ENCODE data around the gene BRAP. TPM values are rescaled to one million over a fixed set of nuclear protein-coding genes. Genes with fewer than 3 reads are reported as not detected.
A peak's percentile ranks its signal among the peaks of the same experiment; 100 is the strongest.

The BRAP gene
- total and polyA plus RNA-seq, 7 donors: 13.5 to 34.6 (median 19.6) TPM

DNA sequence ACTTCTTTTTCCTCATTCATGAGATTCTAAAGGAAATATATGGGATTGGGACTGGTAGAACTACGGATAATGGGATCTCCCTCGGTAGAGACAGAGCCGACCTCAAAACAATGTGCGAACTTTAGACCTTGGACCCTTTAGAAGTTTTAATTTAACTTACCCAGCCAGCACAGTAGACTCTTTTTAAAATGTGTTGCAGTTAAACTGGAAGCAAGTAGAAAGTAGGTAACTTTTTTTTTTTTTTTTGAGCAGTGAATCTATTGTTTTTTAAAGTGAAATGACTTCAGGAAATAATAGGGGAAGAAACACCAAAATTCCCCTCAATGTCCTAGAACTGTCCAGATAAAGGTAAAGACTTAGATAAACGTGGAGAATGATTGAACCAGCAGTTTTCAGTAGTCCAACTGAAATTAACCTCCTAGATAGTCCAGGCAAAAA is 85.5 kb downstream of the BRAP start:
- H3K27me3 ChIP-seq (ENCODE audit: insufficient read depth in 3 of 3, low read length in 2 of 3): no peaks in the 10 kb centered on the region
- H3K27ac ChIP-seq: peak overlapping the region; percentile 96
- TF ChIP-seq, protein P1, sequence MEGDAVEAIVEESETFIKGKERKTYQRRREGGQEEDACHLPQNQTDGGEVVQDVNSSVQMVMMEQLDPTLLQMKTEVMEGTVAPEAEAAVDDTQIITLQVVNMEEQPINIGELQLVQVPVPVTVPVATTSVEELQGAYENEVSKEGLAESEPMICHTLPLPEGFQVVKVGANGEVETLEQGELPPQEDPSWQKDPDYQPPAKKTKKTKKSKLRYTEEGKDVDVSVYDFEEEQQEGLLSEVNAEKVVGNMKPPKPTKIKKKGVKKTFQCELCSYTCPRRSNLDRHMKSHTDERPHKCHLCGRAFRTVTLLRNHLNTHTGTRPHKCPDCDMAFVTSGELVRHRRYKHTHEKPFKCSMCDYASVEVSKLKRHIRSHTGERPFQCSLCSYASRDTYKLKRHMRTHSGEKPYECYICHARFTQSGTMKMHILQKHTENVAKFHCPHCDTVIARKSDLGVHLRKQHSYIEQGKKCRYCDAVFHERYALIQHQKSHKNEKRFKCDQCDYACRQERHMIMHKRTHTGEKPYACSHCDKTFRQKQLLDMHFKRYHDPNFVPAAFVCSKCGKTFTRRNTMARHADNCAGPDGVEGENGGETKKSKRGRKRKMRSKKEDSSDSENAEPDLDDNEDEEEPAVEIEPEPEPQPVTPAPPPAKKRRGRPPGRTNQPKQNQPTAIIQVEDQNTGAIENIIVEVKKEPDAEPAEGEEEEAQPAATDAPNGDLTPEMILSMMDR (IDR thresholded peaks at IDR 0.05): no peak
- intact Hi-C loops (cut with DNase I): no loop called here
- ATAC-seq: no peak
- H3K36me3 ChIP-seq (ENCODE audit: insufficient read depth in 1 of 2, low read depth in 1 of 2): no peaks in the 10 kb centered on the region
- peaks cover 23% of the 10 kb centered on the region for H3K4me1 ChIP-seq
- no peak for DNase-seq
- peak overlapping the region; percentile 85 for H3K4me3 ChIP-seq
- WGBS, 3 donors: 9 to 11% (median 10%) methylated on average over 5 of the region's 5 CpGs
- H3K9me3 ChIP-seq: no peaks in the 10 kb centered on the region

DNA sequence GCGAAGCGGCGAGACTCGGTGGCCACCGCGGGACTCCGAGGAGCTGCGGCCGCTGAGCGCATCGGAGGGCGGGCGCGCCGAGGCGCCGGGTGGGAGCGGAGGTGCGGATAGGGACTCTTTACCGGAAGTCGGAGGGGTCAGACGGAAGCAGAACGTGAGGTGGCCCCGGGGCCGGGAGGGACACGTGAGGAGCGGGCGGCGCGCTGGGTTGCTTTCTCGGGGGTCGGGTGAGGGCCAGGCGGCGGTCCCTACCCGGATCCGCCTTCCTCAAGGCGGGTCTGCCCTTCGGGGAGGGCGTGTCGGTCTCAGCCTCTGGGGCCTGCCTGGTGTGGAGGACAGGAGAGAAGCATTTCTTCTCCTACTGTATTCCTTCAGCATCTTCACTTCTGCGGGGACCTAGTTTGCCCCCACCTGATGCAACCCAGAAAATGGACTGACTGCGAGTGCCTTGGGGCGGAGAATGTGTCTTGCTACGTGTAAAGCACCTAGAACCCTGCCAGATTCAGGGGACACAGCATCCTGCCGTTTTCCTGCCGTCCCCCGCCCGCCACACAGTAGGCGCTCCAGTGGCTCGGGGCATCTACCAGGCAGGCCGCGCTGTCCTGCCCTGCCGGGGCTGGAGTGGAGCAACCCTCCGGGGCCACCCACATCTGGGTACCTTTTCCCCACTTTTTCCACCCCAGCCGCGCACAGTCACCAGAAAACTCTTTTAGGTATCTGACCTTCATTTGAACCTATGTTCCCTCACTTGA is 86.1 kb downstream of the BRAP start:
- Histone ChIP-seq H3K27ac (peak overlapping the region; percentile 96), H3K9me3 (no peaks in the 10 kb centered on the region), H3K4me3 (peak overlapping the region; percentile 85), H3K27me3 (ENCODE audit: insufficient read depth in 3 of 3, low read length in 2 of 3) (no peaks in the 10 kb centered on the region), H3K36me3 (ENCODE audit: insufficient read depth in 1 of 2, low read depth in 1 of 2) (no peaks in the 10 kb centered on the region), H3K4me1 (peaks cover 29% of the 10 kb centered on the region)
- intact Hi-C loops (cut with DNase I): loop anchor here in 1 of 2 donors (1.0 to 5.0 kb wide), 2 partner anchors 37 kb away; no protein-coding TSS in a partner anchor
- DNase-seq (peak; percentile 93 to 96), ATAC-seq (peak; percentile 89 to 91 (median 90))
- TF ChIP-seq, protein P1 (IDR thresholded peaks at IDR 0.05): no peak
- 0 to 1% (median 0%) methylated on average over 35 to 56 of the region's 56 CpGs for WGBS, 3 donors

DNA sequence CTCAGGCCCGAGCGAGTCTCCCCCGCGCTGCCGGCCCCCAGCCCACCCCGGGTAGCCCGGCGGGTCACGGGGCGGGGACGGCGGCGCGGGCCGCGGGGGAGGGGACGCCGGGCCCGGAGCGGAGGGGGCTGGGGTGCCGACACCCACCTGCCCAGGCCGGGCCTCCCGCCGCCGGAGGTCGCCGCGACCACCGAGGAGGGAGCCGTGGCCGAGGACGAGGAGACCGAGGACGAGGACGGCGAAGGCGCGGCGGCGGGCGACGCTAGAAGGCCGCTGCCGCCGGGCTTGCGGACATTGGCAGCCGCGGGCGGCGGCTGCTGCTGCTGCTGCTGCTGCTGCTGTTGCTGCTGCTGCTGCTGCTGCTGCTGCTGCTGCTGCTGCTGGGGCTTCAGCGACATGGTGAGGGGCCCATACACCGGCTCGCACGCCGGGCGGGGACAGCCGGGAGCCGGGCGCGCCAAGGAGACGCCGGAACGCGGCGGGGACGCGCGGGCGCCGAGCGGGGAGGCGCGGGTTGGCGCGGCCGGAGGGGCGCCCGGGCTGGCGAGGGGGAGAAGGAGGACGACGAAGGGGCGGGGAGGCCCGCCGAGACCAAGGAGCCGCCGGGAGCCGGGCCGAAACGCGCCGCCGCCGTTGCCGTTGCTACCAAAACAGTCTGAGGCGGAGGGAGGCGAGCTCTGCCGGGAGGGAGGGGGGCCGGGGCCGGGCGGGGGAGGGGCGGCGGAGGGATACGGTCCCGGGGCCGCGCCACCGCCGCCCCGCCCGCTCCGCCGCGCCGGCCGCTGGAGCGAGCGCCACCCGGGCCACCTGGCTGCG is 86.9 kb downstream of the BRAP start, which contains the start of gene ATXN2:
Gene ATXN2, minus strand, starts transcription at position 679 of the 816 bp plus-strand sequence. Its CDS starts 281 bp downstream, at position 398.
- WGBS, 3 donors: 0 to 1% (median 0%) methylated on average over 27 to 119 of the region's 119 CpGs
- DNase-seq (peak; percentile 75 to 87), ATAC-seq (peak; percentile 58 to 71 (median 66))
- Histone ChIP-seq H3K4me1 (peaks cover 36% of the 10 kb centered on the region), H3K27me3 (ENCODE audit: insufficient read depth in 3 of 3, low read length in 2 of 3) (no peaks in the 10 kb centered on the region), H3K36me3 (ENCODE audit: insufficient read depth in 1 of 2, low read depth in 1 of 2) (no peaks in the 10 kb centered on the region), H3K4me3 (peak within 1 kb of the TSS; percentile 85), H3K9me3 (no peaks in the 10 kb centered on the region), H3K27ac (peak within 1 kb of the TSS; percentile 96)
- TF ChIP-seq, protein P1 (IDR thresholded peaks at IDR 0.05): no peak
- intact Hi-C loops (cut with DNase I): loop anchor here in 1 of 2 donors (1.0 to 5.0 kb wide), 2 partner anchors 37 kb away; no protein-coding TSS in a partner anchor

DNA sequence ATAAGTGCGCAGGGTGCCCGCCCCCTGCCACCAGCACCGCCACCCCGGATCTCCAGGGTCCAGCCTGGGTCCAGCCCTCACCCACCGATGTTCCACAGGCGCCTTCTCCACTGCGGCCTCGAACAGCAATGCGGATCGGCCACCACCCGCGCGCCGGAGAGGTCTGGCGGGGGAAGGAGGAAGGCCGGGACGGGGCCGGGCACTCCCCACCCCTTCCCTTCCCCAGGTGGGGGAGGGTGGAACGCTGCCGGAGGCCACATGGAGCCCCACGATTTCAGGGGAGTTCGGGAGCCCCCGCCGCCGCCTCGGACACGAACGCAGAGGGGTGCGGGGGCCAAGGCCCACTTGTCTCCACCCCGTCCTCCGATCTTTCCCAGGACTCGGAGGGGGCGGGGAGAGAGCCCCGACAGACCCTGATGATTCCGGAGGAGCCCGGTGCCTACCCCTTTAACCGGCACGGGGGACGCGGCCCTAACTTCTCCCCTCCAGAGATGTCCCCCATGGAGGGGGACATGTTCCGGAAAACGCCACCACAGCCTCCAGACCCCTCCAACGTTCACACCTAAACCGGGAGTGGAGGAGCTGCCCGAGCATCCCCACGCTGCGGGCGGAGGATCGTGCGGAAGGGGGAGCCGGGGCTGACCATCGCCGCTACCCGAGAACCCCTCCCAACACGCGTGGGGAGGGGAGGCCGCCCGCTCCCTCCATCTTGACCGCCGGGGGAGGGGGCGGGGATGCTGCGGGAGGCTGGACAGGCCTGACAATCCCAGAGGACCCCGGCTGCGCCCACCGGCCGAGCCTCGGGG is 87.7 kb downstream of the BRAP start:
- intact Hi-C loops (cut with DNase I): loop anchor here in 1 of 2 donors (5.0 kb wide), 1 partner anchor 36 kb away; no protein-coding TSS in a partner anchor
- TF ChIP-seq, protein P1 (IDR thresholded peaks at IDR 0.05): no peak
- Histone ChIP-seq H3K9me3 (no peaks in the 10 kb centered on the region), H3K27ac (peak overlapping the region; percentile 96), H3K27me3 (ENCODE audit: insufficient read depth in 3 of 3, low read length in 2 of 3) (no peaks in the 10 kb centered on the region), H3K4me1 (peaks cover 42% of the 10 kb centered on the region), H3K4me3 (peak overlapping the region; percentile 85), H3K36me3 (ENCODE audit: insufficient read depth in 1 of 2, low read depth in 1 of 2) (no peaks in the 10 kb centered on the region)
- DNase-seq (peak; percentile 58 to 69), ATAC-seq (peak; percentile 23 to 51 (median 44))
- WGBS, 3 donors: 0 to 1% (median 1%) methylated on average over 44 to 67 of the region's 67 CpGs

Data from psoas muscle (tissue), 8 donors.